GM10847 (cell line): ENCODE measurements around the gene RAPGEF6.

Source experiments
- POLR2A ChIP-seq: IDR thresholded peaks from 2 replicates; pipeline ENCODE4 v1.6.1; 2011; ENCODE audit not compliant: insufficient read length; ENCODE audit errors: extremely low read depth

Gene RAPGEF6

GRCh38 chr5:131630208-131630962, 4.6 kb downstream of the RAPGEF6 start:
- no peak for TF ChIP-seq POLR2A

GRCh38 chr5:131628990-131629389, 6.0 kb downstream of the RAPGEF6 start:
- TF ChIP-seq POLR2A: no peak

DNA sequence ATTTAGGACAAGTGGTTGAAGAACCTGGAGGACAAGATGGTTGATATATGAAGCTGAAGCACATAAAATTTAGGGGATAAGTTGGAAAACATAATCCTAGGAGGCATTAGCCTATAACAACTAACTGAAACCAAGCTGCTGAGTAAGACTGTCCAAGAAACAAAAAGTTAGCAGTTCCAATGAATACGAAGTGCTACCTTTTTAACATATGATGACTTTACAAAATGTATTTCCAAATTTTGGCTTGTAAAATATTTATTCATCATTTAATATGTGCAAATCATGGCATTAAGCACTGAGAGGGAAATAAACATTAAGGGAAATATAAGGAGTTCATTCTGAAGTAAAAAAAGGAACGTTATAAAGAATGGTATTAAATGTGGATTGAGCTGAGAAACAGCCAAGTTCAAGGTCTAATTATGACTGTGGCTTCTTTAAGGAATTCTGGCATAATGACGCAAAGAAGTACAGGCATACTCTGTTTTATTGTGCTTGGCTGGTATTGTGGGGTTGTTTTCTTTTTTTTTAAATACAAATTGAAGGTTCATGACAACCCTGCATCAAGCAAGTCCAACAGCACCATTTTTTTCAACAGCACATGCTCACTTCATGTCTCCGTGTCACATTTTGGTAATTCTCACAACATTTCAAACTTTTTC, 7.7 kb downstream of the RAPGEF6 start:
- no peak for TF ChIP-seq POLR2A

DNA sequence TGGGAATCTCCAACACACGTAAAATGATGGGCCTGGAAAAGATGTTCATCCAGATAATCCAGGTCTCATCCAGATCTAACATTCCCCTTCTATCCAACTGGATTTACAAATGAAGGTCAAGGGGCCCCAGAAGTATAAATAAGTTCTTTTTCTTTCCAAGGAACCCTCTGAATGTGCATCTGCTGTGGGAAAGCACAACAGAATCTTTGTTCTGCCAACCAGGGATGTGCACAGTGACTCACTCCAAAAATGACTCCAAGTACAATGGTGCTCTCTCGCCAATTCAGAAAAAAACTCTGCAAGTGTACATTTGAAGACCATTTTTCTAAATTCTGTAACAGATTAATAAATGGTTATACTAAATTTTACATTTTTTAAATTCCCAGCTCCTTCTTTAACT, 12.4 kb downstream of the RAPGEF6 start:
- TF ChIP-seq POLR2A: no peak

GRCh38 chr5:131619102-131619501, 15.9 kb downstream of the RAPGEF6 start:
- no peak for TF ChIP-seq POLR2A

DNA sequence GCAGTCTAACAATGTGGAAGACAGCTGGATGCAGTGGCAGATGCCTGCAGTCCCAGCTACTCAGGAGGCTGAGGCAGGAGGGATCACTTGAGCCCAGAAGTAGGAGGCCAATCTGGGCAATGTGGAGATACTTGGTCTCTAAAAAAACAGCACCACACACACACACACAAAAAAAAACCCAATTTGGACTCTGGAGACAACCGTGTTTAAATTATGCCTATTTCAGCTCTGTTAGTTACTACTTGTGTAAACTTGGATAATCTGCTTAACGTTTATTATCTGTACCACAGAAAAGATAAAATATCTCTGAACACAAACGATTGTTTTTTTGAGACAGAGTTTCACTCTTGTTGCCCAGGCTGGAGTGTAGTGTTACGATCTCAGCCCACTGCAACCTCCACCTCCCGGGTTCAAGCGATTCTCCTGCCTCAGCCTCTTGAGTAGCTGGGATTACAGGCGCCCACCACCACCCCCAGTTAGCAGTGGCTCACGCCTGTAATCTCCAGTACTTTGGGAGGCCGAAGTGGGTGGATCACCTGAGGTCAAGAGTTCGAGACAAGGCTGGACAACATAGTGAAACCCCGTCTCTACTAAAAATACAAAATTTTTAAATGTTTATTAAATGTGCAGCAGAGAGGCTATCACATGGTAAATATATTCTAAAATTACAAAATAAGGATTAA, 17.7 kb downstream of the RAPGEF6 start:
- no peak for TF ChIP-seq POLR2A

DNA sequence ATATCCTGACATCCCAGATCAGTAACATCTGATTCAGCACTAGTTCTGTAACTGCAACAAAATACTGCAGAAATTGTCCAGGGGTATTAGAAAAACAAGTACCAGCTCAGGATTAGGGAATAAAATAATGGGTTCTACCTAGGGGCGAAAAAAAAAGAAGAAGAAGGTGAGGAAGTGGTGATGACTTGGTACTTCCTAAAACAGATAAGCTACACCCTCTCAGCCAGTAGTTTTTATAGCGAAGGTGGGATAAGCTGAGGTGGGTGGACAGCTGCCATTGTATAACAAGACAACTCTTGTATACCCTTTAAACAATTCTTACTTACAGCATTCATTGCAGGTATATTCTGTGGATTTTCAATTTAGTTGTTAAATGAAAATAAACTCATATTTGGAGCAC, 19.1 kb downstream of the RAPGEF6 start:
- no peak for TF ChIP-seq POLR2A

GRCh38 chr5:131613423-131613822, 21.6 kb downstream of the RAPGEF6 start:
- no peak for TF ChIP-seq POLR2A

- no peak for TF ChIP-seq POLR2A
These were observed 24.0 kb downstream of the RAPGEF6 start for GRCh38 chr5:131611064-131611381.

DNA sequence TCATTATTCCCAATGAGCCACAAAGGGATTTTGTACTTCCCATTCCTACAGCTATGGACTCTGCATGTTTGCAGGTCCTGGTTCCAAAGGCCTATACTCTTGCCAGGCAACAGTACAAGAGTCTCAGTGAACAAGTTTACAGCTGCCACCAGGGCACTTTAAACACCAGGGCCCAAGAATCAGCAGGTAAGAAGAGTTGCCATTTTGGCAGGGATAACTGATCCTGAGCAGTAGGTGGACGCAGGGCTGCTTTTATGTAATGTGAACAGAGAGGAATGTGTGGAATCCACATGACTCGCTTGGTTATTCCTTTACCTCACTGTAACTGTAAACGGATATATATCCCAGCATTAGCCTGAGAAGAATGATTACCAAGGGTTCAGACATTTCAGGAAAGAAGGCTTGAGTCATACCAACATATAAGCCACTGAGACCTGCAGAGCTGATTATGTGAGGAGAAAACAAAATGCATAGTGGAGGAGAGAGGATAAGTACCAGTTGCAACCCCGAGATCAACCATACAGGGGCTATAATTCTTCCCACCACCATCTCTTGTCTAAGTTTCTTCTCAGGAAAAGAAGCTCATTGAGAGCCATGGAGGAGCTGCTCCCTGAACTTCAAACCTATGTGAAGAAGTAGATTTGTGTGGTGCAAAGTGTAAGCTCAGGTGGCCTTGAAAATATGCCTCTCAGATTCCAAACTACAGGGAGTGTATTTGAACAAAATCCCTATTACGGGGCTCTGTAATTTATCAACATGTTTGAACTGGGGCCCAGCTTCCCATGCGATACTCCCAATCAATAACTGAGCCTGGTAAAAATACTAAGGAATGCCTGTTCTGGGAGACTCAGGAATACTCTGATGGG, 24.6 kb downstream of the RAPGEF6 start:
- TF ChIP-seq POLR2A: no peak

- TF ChIP-seq POLR2A: no peak
These were observed 25.3 kb downstream of the RAPGEF6 start for GRCh38 chr5:131609774-131610173.

- no peak for TF ChIP-seq POLR2A
These were observed 26.4 kb downstream of the RAPGEF6 start for GRCh38 chr5:131608597-131608996.

GRCh38 chr5:131607903-131608540, 27.0 kb downstream of the RAPGEF6 start:
- TF ChIP-seq POLR2A: no peak

GRCh38 chr5:131607418-131607817, 27.6 kb downstream of the RAPGEF6 start:
- no peak for TF ChIP-seq POLR2A

DNA sequence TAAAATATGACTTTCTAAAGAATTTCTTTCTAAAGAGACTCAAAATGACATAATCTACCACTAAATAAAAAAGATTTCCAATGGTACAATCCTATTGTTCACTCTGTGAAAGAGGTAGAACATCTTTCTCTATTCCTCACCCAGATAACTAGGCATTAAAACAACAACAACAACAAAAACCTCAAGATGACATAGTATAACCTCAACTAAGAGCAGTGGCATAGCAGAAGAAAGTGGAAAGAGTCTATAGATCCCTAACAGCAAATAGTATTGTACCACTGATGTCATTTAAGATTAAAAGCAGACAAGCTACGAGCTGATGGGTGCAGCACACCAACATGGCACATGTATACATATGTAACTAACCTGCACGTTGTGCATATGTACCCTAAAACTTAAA, 29.9 kb downstream of the RAPGEF6 start:
- no peak for TF ChIP-seq POLR2A
